Spinal cord (tissue), 10 donors: ENCODE measurements around the gene NEURL1. TPM values are rescaled to one million over a fixed set of nuclear protein-coding genes. Genes with fewer than 3 reads are reported as not detected.

ENCODE experiments used
- DNase-seq, 6 donors: peaks; one replicate each; pipeline versions ENCODE4 v3.0.0 to v3.0.0-alpha.2; 2013 to 2015; ENCODE audit warnings: low spot score in 6 of 6, low read depth in 4 of 6
- H3K27ac ChIP-seq: one replicate; pipeline ENCODE4 v1.5.1; 2013; ENCODE audit warnings: low read depth, low read length, control low read depth
- H3K27me3 ChIP-seq: one replicate; pipeline ENCODE4 v1.6.1; 2013; ENCODE audit warnings: low read length; ENCODE audit not compliant: control insufficient read depth, insufficient read depth
- H3K36me3 ChIP-seq: one replicate; pipeline ENCODE4 v1.6.1; 2013; ENCODE audit warnings: low read length; ENCODE audit not compliant: control insufficient read depth, insufficient read depth
- H3K4me1 ChIP-seq: one replicate; pipeline ENCODE4 v1.6.1; 2013; ENCODE audit warnings: low read length; ENCODE audit not compliant: control insufficient read depth, insufficient read depth
- H3K4me3 ChIP-seq: one replicate; pipeline ENCODE4 v1.5.1; 2013; ENCODE audit warnings: low read depth, low read length, control low read depth
- H3K9me3 ChIP-seq: one replicate; pipeline ENCODE4 v1.6.1; 2013; ENCODE audit warnings: low read length; ENCODE audit not compliant: control insufficient read depth, insufficient read depth
- WGBS: methylation state at CpG from one replicate; pipeline ENCODE4 v1.1.5; 2013; ENCODE audit warnings: missing lambda C conversion rate; ENCODE audit not compliant: insufficient coverage; 5-methylcytosine and 5-hydroxymethylcytosine counted together
- polyA plus RNA-seq, 2 donors: library from polyadenylated mRNA; unstranded; fragments of 120-200 nt; gene quantifications; one replicate each; pipeline ENCODE4 v1.2.1, GENCODE V29; 2013; ENCODE audit not compliant: insufficient read length in 2 of 2
- total RNA-seq, 2 donors: library from RNA; depleted of rRNA in 1 of 2; stranded (reverse); fragments of 120-200 nt in 1 of 2; fragments of >200 nt in 1 of 2; gene quantifications; one replicate each; pipeline versions ENCODE4 v1.2.3 to v1.2.4, GENCODE V29; 2013 to 2014
- donor health status: healthy.

NEURL1 gene
- total and polyA plus RNA-seq, 4 donors = 7.3 to 34.8 (median 18.2) TPM

- H3K27ac ChIP-seq = no peak overlapping the region
- H3K9me3 ChIP-seq = no peaks in the 10 kb centered on the region
- peaks cover 29% of the 10 kb centered on the region for H3K36me3 ChIP-seq
- 90% methylated on average over 1 of the region's 2 CpGs for WGBS
- H3K4me3 ChIP-seq = no peak overlapping the region
- H3K27me3 ChIP-seq = no peaks in the 10 kb centered on the region
- DNase-seq = no peak
- peaks cover 37% of the 10 kb centered on the region for H3K4me1 ChIP-seq
Observed at GRCh38 chr10:103613616-103614015, 120.1 kb downstream of the NEURL1 start.

- no peak overlapping the region for H3K4me3 ChIP-seq
- H3K4me1 ChIP-seq = peaks cover 46% of the 10 kb centered on the region
- H3K27me3 ChIP-seq = no peaks in the 10 kb centered on the region
- no peak for DNase-seq
- no peaks in the 10 kb centered on the region for H3K9me3 ChIP-seq
- peak overlapping the region; percentile 68 for H3K27ac ChIP-seq
- WGBS = 51% methylated on average over 13 of the region's 14 CpGs
- H3K36me3 ChIP-seq = peaks cover 35% of the 10 kb centered on the region
Observed at GRCh38 chr10:103614306-103615158, 121.0 kb downstream of the NEURL1 start.

- no peak overlapping the region for H3K27ac ChIP-seq
- 78% methylated on average over 20 of the region's 20 CpGs for WGBS
- H3K9me3 ChIP-seq = no peaks in the 10 kb centered on the region
- peaks cover 42% of the 10 kb centered on the region for H3K36me3 ChIP-seq
- peaks cover 68% of the 10 kb centered on the region for H3K4me1 ChIP-seq
- no peak overlapping the region for H3K4me3 ChIP-seq
- DNase-seq = no peak
- H3K27me3 ChIP-seq = no peaks in the 10 kb centered on the region
Observed at GRCh38 chr10:103616705-103617601, 123.4 kb downstream of the NEURL1 start.

- no peak overlapping the region for H3K4me3 ChIP-seq
- H3K27ac ChIP-seq = peak overlapping the region; percentile 27
- DNase-seq = no peak
- peaks cover 76% of the 10 kb centered on the region for H3K4me1 ChIP-seq
- no peaks in the 10 kb centered on the region for H3K9me3 ChIP-seq
- H3K27me3 ChIP-seq = no peaks in the 10 kb centered on the region
- 93% methylated on average over 11 of the region's 13 CpGs for WGBS
- H3K36me3 ChIP-seq = peaks cover 44% of the 10 kb centered on the region
Observed at GRCh38 chr10:103617602-103618385, 124.3 kb downstream of the NEURL1 start.

DNA sequence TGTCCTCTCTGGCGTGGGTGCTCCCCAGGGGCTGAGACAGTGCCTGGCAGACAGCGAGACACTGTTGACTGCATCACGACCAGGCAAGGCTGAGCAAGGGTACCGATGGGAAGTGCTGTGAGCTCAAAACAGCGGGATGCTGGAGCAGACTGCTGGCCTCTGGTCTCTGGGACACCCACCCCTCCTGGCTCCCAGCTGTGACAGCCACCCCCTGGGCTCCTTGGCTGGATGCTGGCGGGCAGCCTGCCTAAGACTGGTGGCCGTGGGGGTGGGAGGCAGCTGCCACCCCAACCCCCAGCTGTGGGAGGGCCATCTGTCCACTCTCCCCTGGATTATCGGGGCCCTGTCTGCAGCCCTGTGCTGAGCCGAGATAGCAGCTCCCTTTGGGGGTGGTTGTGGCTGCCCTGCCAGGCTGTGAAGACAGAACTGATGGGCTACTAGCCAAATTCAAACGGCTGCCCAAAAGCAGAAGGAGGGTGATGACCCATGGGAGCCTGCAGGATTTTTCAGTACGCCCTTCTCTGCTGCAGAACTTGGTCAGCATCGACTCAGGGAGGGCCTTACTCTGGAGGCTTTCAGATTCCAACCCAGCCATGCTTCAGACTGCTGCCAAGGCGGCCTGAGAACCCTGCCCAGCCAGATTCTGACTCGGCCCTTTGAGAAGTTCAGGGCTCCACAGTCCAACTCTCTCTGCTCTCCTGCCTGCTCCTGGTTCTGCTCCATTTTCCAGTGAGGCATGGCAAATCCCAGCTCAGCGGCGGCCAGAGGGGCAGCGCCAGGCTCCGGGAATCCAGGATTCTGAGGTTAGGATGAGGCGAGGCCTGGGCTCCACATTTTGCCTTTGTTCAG is 125.3 kb downstream of the NEURL1 start:
- 64% methylated on average over 19 of the region's 19 CpGs for WGBS
- Histone ChIP-seq H3K4me3 (no peak overlapping the region), H3K27me3 (no peaks in the 10 kb centered on the region), H3K9me3 (no peaks in the 10 kb centered on the region), H3K36me3 (peaks cover 50% of the 10 kb centered on the region), H3K27ac (peak overlapping the region; percentile 64), H3K4me1 (peaks cover 85% of the 10 kb centered on the region)
- DNase-seq = peak in 1 of 6 donors; percentile 79

- no peak for DNase-seq
- 77% methylated on average over 18 of the region's 22 CpGs for WGBS
- Histone ChIP-seq H3K4me1 (peaks cover 82% of the 10 kb centered on the region), H3K4me3 (no peak overlapping the region), H3K9me3 (no peaks in the 10 kb centered on the region), H3K27me3 (no peaks in the 10 kb centered on the region), H3K27ac (peak overlapping the region; percentile 80), H3K36me3 (peaks cover 51% of the 10 kb centered on the region)
Observed at GRCh38 chr10:103619424-103620351, 126.2 kb downstream of the NEURL1 start.

GRCh38 chr10:103620352-103620740 is 126.8 kb downstream of the NEURL1 start:
- no peak overlapping the region for H3K4me3 ChIP-seq
- no peaks in the 10 kb centered on the region for H3K9me3 ChIP-seq
- H3K27ac ChIP-seq = peak overlapping the region; percentile 80
- DNase-seq = peak in 1 of 6 donors; percentile 80
- WGBS = 13% methylated on average over 1 of the region's 7 CpGs
- no peaks in the 10 kb centered on the region for H3K27me3 ChIP-seq
- peaks cover 76% of the 10 kb centered on the region for H3K4me1 ChIP-seq
- H3K36me3 ChIP-seq = peaks cover 58% of the 10 kb centered on the region
